Ammon's horn (tissue), 1 donor: Measurements from ENCODE around the gene SDK1.
"Not testable (repeated sequence)": the region's sequence is repeated elsewhere in the genome, so short reads cannot be mapped to it uniquely, and the experiment has no call there.

Source experiments
- DNase-seq: peaks from one replicate; pipeline ENCODE4 v3.0.0-alpha.2; 2016; ENCODE audit warnings: low spot score

SDK1 gene

DNA sequence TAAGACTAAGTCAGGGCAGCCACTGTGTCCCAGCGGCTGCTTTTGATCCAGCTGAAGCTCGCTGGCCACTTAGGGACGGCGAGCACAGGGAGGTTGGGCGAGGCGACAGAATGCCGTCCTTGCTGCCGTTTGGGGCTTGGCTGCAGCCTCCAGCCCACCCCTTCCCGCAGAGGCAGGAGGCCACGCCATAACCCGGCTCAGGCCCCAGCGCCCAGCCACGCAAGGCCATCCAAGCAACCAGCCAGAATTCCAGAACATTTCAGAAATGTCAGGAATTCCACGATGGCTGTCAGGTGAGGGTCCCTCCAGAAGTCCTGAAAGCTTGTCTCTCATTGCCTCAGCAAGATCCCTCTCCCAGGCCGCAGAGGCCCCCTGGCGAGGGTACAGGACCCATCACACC, 901.9 kb downstream of the SDK1 start:
- no peak for DNase-seq

DNA sequence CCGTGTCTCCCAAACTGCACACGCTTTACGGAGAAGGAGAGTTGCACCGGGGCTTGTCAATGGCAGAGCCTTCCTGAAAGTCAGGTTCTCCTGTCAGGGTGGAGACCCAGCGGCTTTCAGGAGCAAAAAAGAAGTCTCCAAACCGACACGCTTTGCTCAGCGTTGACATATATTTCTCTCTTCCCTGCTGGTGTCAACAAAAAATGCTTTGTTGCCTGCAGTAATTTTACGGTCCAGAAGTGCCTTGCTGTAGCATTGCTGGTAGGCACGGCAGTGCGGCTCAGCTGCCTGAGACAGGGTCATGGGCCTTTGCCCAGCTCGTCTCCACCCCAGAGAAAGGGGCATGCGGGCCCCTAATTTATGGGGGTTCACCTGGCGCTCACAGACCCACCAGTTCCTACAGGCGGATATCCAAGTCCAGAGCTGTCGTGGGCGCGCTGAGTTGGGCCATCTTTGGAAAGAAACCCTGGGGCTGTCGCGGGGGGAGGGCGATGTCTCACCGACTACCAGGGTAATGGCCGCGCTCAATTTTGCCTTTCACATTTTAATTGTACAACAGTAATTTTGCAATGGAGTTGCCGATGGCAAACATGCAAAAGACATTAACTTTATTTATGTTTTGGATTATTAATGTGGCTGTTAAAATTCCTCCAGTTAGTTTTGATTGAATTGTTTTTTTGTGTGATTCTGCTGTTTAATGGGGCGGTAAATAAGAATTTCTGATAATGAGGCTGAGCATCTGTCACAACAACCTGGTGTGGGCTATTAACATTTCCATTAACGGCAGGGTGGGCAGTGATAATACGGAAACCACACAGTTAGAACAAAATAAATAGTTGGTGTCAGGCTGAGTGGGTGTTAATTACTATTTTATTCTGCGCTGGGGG, 902.8 kb downstream of the SDK1 start:
- no peak for DNase-seq

DNA sequence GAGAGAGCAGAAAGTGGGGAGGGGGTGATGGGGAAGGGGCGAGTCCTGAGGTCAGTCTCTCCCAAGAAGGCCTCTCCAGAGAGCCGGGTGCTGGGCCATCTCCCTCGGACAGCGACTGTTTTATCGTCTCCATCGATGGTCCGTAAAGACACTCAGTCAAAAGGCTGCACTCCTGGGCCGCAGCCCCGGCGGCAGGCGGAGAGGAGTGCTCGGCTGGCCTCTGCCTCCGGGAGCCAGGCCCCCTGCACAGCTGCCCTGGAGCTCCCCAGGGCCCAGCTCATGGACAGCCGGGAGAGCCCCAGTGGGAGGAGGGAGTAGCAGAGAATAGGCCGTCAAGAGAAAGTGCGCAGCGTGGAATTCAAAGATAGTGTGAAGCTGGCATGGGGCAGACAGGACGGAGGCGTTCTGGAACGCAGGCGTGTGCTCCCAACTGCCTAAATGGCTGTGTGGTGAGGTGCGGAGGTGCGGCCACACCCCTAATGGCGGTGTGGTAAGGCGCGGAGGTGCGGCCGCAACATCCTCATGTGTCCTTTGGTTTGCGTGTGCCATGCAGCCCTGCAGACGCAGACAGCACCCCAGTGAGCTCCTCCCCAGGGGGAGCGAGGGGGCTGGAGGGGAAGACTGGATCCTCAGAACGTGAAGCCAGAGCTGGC, 903.6 kb downstream of the SDK1 start:
- DNase-seq = no peak

DNA sequence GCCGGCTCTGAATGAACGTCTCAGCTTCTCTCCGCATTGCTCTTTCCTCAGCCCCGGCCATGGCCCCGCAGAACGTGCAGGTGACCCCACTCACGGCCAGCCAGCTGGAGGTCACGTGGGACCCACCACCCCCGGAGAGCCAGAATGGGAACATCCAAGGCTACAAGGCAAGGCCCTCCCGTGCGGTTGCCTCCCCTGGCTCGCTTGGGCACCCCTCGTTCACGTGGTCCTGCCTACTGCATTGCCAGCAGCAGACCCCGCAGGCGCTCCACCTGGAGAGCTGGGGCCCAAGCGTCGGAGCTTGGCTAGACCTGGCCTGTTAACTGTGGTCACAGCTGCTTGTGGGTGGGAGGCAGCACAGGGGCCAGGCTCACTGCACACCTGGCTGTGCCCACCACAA, 904.8 kb downstream of the SDK1 start:
- no peak for DNase-seq

DNA sequence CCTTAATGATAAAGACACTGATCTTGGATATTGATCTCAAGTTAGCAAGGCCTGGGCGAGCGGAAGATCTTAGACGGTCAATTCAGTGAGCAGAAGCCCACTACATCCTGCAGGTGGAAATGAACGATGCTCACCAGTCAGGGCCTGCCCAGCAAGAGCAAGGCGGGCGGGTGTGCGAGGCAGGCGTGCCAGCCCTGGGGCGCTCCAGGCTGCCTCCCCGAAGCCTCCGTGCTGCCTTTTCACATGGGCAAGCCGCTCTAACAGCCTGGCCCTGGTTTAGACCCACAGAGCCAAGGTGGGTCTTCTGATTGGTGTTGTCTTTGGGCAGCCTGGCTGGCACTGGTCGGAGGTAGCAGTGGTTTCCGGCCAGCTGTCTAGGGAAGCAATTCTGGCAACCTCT, 906.0 kb downstream of the SDK1 start:
- no peak for DNase-seq

DNA sequence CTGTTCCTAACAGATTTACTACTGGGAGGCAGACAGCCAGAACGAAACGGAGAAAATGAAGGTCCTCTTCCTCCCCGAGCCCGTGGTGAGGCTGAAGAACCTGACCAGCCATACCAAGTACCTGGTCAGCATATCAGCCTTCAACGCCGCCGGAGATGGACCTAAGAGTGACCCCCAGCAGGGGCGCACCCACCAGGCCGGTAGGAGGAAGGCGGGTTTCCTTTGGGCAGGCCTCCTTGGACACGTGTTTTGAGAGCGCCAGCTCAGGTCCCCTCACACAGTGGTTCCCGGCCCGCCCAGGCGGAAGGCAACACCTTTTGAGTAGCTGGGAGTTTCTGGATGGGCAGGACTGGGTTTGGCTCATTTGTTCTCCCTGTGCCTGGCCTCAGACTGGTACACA, 907.0 kb downstream of the SDK1 start:
- DNase-seq = no peak

DNA sequence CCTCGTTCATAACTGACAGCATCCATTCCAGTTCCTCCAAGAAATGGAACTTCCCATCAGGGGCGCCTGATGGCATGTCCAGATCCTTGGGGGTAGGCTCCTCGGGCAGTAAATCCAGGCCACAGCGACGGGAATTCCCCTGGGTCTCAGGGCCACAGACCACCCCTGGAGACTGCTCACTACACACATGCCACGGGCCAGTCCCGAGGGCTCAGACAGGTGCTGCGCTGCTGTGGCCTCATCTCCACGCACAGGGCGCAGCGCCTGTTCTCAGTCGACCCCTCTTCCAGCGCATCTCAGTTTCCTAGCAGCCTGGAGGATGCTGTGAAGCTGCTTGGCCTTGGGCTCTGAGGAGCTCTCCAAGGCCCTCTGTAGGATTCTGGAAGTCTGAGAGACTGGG, 907.5 kb downstream of the SDK1 start:
- no peak for DNase-seq

DNA sequence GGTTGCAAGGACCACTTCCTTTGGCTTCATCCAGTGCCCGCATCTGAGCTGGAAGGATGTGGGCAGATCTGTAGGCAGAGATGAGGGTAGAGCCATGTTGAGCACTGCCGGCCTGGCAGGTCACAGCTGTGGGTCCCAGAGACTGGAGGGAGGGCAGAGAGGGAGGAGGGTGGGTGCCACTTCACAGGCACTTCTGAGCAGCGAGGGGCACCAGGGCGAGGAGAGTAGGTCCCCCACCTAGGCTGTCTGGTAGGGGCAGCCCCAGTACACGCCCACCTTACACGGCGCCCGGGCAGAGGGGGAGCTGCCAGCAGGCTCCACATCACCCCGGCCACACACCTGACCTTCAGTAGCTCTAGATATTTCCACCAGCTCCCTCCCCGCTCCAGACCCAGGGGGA, 908.1 kb downstream of the SDK1 start:
- DNase-seq = no peak

DNA sequence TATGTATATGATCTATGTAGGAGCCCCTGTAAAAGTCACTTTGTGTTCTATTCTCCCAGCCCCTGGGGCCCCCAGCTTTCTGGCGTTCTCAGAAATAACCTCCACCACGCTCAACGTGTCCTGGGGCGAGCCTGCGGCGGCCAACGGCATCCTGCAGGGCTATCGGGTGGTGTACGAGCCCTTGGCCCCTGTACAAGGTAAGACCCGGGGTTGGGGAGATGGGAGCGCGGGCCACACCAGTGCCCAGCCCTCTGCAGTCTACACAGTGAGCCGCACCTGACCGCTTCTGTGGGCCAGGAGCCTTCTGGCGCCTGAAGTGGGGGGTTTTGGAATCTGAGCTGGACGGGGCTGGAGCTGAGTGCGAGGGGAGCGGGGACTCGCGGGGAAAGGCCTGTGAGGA, 908.9 kb downstream of the SDK1 start:
- no peak for DNase-seq

DNA sequence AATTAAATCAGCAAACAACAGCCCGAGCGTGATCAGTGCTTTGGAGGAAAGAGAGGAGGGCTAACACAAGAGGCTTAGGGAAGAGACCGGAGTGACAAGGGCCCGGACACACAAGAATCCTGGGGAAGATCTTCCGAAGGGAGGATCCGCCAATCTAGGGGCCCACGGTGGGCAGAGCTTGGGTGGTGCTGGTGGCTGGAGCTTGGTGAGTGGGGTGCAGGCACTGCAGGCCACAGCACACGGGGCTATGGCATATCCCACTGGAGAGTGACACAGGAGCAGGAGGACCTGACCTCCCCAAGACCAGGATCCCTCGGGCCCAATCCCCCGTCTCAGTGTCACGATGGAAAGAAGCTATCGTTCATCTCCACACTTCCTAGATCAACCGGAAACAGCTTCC, 909.8 kb downstream of the SDK1 start:
- no peak for DNase-seq

DNA sequence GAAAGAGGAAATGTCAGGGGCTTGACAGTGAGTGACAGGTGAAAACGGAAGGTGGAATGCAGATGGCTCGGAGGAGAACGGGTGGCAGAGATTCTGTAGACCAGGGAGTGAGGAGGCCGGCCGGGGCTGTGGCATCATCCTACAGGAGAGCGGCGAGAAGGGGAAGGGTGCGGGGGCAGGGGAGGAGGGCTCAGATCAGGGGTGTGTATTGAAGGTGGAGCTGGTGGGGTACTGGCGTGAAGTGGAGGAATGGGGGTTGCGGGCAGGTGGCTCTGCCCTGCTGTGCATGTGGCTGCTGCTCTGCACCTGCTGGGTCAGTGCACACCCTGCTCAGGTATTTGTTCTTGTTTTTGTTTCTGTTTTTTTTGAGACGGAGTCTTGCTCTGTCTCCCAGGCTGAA, 910.2 kb downstream of the SDK1 start:
- DNase-seq = no peak

DNA sequence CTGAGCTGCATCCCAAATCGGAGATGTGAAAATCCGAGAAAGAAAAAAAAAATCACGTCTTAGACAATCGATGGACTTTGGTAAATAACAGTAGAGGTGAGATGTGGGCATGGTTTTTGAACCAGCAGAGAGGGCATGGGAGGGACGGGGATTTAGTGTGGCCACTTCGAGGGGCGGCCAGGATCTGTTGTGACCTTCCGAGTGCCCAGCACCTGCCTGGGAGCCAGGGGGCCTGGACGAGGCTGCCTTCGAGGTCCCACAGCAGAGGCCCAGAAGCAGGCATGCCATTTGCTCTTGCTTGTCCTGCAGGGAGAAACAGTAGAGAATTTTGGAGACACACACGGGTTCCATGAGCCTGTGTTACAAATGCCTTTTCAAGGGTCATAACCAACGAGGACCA, 911.3 kb downstream of the SDK1 start:
- no peak for DNase-seq

DNA sequence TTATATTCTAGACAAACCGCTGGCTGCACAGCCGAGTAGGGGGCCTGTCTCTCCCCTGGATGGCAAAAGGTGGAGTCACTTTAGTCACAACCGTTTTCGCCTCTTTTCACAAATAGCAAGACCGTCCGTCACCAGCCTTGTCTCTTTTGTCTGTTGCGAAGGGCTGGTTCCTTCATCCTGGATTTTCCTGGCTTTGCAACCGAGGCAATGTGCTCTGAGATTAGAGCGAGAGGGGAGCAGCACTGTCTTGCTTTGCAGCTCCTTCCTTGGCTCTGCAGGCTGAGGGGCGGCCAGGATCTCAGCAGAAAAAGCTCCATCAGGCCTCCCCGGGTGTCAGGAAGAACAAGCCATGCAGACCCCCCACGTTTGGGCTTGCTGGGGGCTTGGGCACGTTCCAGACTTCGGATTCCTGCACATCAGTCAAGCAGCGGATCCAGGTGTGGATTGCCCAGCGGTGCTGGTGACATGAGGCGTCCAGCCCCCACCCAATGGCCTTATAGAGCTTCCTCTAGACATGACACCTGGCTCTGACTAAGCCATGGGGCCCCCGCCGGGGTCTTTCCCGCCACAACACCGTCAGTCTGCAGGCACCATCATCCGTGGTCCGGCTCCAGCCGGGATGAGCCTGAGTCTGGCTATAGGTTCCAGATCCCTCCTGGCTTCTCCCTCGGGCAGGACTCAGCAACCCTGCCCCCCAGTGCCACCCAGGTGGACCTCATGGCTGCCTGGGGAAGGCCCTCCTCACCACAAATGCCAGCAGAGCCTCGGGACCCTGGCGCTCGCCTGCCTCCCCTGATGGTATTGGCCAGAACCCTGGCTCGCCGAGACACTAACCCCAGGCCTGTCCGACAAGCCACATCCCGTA, 913.5 kb downstream of the SDK1 start:
- no peak for DNase-seq

DNA sequence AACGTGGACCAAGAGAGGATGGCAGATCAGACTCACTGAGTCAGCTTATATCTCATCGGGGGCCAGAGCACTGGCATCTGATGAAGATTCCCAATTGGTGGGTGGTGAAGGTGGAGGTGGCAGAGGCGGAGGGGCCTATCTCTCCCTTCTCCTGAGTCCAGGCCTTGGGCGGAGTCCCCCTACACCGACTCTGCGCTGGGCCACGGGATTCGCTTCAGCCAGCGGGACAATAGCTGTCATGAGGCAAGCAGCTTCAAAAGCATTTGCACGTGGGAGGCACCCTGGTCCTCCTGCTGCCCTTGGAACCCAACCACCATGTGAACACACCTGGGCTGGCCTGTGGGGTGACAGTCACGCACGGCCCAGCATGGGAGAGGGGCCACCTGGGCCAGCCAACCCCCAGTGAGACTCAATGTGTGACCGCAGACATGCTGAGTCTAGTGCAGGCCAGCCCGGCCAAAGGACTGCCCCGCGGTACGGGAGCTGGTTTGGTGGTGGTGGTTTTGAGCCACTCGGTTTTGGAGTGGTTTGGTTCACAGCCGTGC, 914.2 kb downstream of the SDK1 start:
- DNase-seq = no peak

DNA sequence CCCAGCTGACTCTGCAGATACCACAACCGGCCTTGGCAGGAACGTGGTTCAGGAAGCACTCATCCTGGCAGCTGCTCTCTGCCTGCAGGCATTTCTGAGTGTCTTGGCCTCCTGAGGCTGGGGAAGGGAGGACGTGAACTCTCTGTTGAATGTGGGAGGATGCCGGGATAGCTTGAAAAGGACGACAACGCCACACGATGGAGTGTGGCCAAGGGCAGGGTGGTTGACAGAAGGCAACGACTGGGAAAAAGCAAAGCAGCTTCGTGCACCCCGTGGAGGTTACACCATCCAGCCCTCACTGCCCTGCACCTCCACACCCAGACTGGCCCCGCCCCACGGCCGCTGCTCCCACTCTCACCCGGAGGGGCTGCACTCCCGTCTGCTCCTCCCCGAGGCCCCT, 915.0 kb downstream of the SDK1 start:
- no peak for DNase-seq

DNA sequence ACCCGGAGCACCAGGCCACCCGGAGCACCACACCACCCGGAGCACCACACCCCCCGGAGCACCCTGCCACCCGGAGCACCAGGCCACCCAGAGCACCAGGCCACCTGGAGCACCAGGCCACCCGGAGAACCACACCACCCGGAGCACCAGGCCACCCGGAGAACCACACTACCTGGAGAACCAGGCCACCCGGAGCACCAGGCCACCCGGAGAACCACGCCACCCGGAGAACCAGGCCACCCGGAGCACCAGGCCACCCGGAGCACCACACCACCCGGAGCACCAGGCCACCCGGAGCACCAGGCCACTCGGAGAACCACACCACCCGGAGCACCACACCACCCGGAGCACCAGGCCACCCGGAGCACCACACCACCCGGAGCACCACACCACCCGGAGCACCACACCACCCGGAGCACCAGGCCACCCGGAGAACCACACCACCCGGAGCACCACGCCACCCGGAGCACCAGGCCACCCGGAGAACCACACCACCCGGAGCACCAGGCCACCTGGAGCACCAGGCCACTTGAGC, 916.1 kb downstream of the SDK1 start:
- DNase-seq = not testable (repeated sequence)

DNA sequence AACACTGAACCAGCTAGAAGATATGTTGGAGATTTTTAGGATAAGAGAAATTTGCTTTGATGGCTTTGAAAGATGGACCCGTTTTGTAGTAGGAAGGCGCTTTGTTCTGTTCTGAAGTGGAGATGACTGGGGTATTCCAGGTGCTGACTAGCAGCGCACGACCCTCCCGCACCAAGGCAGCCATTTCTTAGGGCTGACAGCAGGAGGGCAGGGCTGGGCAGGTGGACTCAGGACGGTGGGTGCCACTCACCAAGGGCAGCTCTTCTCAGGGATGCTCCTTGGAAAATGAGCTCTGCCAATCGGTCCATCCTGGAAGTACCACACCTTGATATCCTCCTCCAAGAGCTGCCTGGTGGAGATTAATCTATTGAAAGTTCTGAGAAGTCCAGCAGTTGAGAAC, 917.4 kb downstream of the SDK1 start:
- DNase-seq = no peak

DNA sequence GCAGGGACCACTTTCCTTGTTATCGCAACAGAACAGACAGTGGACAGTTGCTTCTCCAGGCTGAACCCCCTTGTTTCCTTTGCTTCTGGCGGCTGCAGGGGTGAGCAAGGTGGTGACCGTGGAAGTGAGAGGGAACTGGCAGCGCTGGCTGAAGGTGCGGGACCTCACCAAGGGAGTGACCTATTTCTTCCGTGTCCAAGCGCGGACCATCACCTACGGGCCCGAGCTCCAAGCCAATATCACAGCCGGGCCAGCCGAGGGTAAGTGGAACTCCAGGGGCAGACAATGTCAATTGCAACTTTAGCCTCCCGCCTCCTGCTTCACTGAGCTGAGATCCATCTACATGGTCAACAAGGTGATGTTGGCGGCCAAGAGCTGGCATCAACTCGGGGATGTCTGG, 919.0 kb downstream of the SDK1 start:
- no peak for DNase-seq

DNA sequence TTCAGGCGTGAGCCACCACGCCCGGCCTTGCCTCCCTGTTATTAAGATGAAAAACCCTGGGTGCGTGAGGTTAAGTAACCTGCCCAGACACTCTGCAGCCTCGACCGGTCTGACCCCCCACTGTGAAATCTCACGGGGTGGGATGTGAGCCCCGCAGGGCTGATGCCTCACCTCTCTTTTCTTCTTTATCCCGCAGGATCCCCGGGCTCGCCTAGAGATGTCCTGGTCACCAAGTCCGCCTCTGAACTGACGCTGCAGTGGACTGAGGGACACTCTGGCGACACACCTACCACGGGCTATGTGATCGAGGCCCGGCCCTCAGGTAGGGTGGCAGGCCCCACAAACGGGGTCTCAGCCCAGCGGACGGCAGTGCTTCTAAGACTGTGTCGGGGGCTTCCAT, 920.0 kb downstream of the SDK1 start:
- no peak for DNase-seq

DNA sequence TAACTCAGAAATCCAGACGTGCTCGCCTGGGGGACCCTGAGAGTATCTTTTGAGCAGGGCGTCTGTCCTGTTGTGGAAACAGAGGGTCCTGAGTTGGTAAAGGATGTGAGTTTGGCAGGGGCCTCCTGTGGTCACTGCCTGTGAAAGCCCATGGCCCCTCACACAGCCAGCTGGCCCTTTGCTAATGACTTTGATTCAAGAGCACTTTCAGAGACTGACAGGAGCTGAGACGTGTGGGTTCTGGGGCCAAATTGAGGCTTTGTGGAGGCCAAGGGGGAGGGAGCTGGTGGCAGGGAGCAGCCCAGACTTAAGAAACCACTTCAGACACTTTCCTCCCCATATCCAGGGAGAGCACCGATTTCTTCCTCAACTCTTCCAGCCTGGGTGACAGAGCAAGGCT, 921.6 kb downstream of the SDK1 start:
- no peak for DNase-seq

DNA sequence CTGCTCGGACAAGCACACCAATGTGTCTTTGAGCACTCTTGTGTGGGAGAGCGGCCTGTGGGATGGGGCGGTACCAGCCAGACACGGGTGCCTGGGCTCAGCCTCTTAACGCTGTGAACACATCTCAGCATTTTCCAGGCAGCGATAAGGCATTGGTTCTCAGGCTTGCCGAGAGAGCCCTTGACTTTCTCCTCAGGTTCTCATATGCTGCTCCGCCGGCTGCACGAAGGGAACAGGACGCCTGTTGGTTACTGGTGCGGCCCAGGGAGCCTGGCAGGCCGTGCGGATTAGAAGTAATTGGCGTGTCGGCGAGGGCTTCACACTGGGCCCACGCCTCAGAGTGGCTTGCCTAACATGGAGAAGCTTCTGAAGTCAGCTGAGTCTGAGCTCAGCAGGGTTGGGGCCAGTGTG, 924.3 kb downstream of the SDK1 start:
- no peak for DNase-seq

DNA sequence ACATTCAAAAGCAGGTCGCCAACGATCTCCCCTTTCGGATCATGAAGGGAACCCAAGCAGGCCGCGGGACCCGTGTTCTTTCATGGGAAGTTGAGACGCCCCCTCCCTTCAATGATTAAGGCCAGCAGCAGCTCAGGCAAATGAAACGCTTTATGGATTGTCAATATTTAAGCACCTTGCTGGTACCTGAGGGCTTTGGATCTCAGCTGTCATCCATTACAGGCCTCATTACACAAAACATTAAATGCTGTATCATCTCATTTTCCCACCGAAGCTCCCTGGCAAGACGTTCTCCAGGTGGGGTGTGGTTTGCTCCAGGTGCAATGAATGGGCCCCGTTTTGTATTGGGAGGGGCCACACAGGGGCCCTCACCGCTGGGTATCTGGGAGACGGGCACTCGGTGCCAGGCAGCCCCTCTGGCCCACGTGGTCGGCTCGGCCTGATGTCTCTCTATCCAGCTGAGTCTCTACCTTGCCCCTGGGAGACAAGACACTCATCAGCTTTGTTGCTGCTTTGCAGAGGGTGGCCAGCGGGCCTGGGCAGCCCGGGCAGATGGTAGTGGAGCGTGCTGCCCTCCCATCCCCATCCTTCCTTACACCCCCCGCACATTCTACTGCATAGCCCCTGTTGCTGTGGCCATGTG, 925.0 kb downstream of the SDK1 start:
- DNase-seq = no peak
